HG03558 (cell line): Measurements from ENCODE around the gene CPN1.
"Not testable (repeated sequence)": the region's sequence is repeated elsewhere in the genome, so short reads cannot be mapped to it uniquely, and the experiment has no call there.

Experiments
- ATAC-seq: cut with Tn5 transposase; IDR thresholded peaks from one replicate; pipeline ENCODE4 v1.9.1; 2021; ENCODE audit warnings: moderate number of reproducible peaks; ENCODE audit not compliant: unreplicated experiment; ENCODE audit errors: extremely low read depth

Gene CPN1

GRCh38 chr10:100081075-100082001 lies at the start of gene CPN1:
Gene CPN1, minus strand, starts transcription at chr10:100081869. Its CDS starts 244 bp downstream, at chr10:100081625.
- no peak for ATAC-seq

DNA sequence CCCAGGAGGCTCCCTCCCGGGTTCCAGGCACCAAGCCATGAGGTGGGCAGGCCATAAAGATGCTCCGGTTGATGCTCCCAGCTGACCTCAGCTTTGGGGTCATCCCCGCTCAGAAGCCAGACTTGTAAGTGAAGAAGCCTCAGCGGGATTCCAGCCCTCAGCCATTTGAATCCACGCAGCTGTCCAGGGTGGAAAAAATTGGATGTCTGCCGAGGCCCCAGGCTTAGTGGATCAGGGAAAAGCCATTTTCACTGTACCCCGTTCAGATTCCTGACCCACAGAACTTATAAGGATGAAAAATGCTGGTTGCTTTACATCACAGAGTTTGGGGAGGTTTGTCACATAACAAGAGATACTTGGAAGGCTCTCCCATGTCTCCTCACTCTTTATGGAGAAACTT lies 49.2 kb upstream of the CPN1 start:
- ATAC-seq, result no peak

DNA sequence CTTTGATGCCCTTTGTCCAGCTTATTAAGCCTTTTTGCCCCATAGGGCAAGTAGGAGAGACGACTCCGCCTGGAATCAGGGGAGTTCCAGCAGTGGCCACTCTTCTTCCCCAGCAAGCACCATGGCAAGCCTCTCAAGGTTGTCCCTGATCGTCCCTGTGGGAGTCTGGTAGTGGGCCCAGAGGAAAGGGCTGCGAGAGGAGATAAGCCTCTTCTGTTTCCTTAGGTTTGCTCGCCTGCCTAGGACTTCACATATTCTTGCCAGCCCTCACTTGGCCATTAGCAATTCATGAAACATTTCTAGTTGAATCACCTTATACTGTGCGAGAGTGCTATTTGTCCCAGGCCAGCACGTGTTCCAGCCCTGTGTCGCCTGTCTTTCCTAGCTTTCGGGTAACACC lies 47.8 kb upstream of the CPN1 start:
- ATAC-seq, result no peak

- ATAC-seq, result no peak
Measured at GRCh38 chr10:100128951-100129350, 47.3 kb upstream of the CPN1 start.

DNA sequence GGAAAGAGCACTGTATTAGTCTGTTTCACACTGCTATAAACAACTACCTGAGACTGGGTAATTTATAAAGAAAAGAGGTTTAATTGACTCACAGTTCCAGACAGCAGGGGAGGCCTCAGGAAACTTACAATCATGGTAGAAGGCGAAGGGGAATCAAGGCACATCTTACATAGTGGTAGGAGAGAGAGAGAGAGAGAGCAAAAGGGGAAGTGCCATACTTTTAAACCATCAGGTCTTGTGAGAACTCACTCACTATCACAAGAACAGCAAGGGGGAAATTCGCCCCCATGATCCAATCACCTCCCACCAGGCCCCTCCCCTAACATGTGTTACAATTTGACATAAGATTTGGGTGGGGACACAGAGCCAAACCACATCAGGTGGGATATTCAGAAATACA lies 43.7 kb upstream of the CPN1 start:
- not testable (repeated sequence) for ATAC-seq

- no peak for ATAC-seq
Measured at GRCh38 chr10:100124097-100124496, 42.4 kb upstream of the CPN1 start.

DNA sequence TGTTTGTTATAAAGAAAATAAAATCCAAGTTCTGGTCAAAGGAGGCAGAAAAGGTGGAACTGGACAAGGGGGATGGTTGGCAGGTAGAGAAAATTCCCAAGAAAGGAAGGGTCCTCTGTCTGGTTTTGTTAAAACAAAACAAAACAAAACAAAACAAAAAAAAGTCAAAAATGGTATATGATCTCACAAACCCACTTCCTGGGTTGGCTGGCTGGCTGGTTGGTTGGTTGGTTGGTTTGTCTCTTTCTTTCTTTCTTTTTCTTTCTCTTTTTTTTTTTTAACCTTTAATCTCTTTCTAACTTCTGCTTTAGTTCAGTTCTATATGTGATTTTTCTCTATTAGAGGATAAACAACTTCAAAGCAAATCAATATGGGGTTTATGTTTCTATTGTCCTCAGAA lies 41.1 kb upstream of the CPN1 start:
- ATAC-seq, result no peak

GRCh38 chr10:100120550-100120949 lies 38.9 kb upstream of the CPN1 start:
- ATAC-seq, result no peak

GRCh38 chr10:100119726-100120125 lies 38.1 kb upstream of the CPN1 start:
- ATAC-seq, result no peak

DNA sequence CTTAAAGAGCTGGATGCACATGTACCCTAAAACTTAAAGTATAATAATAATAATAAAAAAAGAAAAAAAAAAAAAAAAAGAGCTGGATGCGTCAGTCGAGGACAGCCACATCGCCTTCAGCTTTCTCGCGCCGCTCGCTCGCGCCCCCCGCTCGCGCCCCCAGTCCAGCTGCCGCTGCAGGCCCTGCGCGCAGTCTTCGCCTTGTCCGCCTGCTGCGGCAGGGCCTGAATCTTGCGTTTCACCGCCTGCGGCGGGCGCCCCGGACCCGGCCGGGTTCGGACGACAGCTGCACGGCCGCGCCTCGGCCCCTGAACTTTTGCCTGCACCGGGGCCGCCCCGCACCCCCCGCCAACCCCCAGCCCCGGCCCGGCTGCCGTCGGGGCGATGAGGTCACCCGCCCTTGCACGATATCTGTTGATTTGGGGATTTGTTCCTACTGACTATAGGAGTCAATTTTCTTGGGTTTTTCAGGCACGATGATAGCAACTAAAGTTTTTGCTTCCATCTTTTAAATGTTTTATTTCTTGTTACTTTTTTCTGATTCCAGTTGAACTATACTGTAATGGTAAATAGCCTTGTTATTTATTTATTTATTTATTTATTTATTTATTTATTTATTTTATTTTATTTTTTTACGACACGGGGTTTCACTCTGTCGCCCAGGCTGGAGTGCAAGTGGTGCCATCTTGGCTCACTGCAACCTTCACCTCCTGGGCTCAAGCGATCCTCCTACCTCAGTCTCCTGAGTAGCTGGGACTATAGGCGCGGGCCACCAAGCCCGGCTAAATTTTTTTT lies 33.5 kb upstream of the CPN1 start:
- ATAC-seq, result no peak

GRCh38 chr10:100114460-100114859 lies 32.8 kb upstream of the CPN1 start:
- no peak for ATAC-seq

DNA sequence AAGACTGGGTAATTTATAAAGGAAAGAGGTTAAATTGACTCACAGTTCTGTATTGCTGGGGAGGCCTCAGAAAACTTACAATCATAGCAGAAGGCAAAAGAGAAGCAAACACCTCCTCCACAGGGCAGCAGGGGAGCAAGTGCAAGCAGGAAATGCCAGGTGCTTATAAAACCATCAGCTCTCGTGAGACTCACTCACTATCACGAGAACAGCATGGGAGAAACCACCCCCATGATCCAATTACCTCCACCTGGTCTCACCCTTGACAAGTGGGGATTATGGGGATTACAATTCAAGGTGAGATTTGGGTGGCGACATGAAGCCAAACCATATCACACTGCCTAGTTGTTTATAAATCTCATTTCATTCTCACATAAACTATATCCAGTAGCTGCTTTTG lies 28.0 kb upstream of the CPN1 start:
- no peak for ATAC-seq

DNA sequence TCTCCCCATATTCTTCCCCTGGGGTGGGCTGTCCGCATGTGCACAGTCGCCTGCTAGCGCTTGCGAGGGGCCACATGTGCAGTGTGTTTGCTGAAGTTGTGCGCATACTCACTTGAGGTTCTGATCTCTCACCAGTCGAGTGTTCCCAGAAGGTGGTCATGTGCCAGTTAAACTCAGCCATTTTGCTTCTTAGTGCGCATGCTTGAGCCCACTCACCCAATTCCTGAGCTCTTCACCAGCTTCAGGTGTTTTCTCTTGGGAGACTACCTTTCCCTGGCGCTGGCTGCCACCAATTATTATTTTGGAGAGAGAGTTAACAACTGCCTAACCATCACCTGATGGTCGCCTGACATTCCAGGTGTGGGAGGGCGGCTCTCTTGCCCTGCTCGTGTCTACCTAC lies 25.2 kb upstream of the CPN1 start:
- no peak for ATAC-seq

GRCh38 chr10:100104300-100104699 lies 22.6 kb upstream of the CPN1 start:
- ATAC-seq, result no peak

DNA sequence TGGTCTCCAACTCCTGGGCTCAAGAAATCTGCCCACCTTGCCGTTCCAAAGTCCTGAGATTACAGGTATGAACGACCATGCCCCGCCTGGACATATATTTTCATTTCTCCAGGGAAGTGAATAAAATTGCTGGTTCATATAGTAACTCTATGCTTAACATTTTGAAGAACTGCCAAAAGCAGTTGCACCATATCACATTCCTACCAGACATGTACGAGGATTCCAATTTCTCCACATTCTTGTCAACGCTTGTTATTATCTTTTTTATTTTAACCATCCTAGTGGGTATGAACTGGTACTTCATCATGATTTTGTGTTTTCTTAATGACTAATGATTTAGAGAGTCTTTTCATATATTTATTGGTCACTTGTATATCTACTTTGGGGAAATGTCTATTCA lies 21.9 kb upstream of the CPN1 start:
- no peak for ATAC-seq

DNA sequence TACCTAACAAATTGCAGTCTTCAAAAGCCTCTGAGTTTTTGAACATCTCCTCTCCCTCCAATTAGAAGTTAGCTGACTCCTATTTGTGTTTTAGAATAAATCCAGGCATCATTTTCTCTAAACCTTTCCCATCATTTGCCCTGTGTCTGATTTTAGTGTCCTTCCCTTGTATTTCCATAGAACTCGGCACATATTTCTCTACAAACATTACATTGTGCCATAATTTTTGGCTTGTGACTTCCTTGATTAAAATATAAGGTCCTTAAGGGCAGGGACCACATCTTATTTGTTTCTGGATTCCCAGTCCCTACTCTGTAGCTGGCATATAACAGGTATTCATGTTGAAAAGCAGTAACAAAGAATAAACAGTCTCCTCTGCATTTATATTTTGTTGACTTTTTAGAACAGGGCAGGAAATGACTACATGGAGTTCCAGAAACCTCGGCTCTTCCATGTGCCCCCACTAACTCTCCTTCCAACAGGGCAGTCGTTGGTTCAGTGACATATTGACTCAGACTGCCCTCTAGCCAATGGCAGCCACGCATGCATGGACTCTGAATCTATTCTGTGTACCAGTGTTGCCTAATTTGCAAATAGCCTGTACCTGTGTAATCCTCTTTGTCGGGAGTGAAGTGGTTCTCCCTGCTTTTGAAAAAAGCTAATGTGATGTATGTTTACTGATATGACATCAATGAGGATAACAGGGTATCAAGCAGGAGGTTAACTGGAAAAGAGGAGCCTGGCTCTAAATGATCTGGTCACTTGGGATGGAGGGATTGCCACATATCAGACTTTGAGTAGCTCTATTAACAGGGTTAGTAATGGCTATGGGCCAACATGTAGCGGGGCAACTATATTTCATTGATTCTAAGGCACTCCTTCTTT lies 19.8 kb upstream of the CPN1 start:
- ATAC-seq, result no peak

GRCh38 chr10:100100651-100101184 lies 19.0 kb upstream of the CPN1 start:
- ATAC-seq, result no peak

DNA sequence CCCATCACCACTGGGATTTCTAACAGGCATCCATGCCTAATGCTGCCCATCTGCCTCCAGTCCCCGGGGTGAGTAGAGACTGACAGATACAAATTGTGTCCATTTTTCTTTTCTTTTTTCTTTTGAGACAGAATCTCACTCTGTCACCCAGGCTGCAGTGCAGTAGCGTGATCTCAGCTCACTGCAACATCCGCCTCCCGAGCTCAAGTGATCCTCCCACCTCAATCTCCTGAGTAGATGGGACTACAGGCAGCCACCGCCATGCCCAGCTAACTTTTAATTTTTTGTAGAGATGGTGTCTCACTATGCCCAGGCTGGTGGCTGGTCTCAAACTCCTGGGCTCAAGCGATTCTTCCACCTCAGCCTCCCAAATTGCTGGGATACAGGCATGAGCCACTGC lies 7.6 kb upstream of the CPN1 start:
- ATAC-seq, result no peak

DNA sequence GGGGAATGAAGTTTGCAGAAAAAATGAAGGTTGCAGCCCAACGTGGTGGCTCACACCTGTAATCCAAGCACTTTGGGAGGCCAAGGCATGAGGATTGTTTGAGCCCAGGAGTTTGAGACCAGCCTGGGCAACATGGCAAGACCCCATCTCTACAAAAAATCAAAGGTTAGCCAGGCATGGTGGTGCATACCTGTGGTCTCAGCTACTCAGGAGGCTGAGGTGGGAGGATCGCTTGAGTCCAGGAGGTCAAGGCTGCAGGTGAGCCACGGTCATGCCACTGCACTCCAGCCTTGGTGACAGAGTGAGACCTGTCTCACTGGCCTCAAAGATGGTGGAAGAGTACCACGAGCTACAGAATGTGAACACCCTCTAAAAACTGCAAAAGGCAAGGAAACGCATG lies 5.0 kb upstream of the CPN1 start:
- not testable (repeated sequence) for ATAC-seq

- ATAC-seq, result no peak
Measured at GRCh38 chr10:100085596-100085995, 3.9 kb upstream of the CPN1 start.
